GM12873 (cell line): ENCODE data around the gene ELOVL2.

Experiments
- TF ChIP-seq, protein P1 (sequence below): IDR thresholded peaks from 2 replicates; pipeline ENCODE4 v1.5.1; 2012; ENCODE audit warnings: low read depth, mild to moderate bottlenecking, moderate library complexity, low read length, control low read depth; ENCODE audit not compliant: insufficient read depth; ENCODE audit errors: missing control alignments

The ELOVL2 gene

DNA sequence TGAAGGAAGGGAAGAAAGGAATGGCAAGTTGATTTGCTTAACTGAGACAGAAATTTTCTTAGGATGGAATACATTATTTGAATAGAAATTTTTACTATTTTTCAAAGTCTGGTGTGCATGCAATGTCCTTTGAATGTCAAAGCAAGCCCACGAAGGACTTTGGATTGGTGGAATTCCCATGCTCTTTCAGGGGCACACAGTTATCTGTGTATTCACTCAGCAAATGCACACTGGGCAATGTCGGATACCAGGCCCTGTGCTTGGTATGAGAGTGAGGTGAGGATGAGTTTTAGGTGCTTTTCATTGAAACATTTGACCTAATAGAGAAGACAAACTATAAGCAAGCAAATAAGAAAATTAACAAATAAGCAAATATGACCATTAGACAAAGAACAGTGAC is 83.9 kb downstream of the ELOVL2 start:
- TF ChIP-seq, protein P1, sequence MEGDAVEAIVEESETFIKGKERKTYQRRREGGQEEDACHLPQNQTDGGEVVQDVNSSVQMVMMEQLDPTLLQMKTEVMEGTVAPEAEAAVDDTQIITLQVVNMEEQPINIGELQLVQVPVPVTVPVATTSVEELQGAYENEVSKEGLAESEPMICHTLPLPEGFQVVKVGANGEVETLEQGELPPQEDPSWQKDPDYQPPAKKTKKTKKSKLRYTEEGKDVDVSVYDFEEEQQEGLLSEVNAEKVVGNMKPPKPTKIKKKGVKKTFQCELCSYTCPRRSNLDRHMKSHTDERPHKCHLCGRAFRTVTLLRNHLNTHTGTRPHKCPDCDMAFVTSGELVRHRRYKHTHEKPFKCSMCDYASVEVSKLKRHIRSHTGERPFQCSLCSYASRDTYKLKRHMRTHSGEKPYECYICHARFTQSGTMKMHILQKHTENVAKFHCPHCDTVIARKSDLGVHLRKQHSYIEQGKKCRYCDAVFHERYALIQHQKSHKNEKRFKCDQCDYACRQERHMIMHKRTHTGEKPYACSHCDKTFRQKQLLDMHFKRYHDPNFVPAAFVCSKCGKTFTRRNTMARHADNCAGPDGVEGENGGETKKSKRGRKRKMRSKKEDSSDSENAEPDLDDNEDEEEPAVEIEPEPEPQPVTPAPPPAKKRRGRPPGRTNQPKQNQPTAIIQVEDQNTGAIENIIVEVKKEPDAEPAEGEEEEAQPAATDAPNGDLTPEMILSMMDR: no peak

DNA sequence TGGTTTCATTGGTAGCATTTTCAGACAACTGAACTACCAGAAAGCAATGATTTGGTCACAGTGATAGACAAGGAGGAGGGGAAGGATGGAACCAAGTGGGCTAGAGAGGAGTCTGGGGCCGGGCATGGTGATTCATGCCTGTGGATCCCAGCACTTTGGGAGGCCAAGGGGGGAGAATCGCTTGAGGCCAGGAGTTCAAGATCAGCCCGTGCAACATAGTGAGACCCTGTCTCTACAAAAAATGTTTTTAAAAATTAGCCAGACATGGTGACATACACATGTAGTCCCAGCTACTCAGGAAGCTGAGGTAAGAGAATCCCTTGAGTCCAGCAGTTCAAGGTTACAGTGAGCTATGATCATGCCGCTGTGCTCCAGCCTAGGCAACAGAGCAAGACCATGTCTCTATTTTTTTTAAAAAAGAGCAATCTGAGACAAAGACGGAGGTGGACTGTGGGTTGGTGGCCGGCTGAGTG is 86.7 kb downstream of the ELOVL2 start:
- TF ChIP-seq, protein P1: no peak

DNA sequence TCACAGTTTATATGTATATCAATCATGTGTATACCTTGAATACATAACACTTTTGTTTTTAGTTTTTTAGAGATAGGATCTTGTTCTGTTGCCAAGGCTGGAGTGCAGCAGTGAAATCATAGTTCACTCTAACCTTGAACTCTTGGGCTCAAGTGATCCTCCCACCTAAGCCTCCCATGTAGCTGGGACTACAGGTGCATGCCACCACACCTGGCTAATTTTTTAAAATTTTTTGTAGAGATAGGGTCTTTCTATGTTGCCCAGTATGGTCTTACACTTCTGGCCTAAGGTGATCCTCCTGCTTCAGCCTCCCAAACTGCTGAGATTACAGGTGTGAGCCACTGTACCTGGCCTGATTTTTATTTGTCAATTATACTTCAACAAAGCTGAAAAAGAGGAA is 87.3 kb downstream of the ELOVL2 start:
- TF ChIP-seq, protein P1: no peak

DNA sequence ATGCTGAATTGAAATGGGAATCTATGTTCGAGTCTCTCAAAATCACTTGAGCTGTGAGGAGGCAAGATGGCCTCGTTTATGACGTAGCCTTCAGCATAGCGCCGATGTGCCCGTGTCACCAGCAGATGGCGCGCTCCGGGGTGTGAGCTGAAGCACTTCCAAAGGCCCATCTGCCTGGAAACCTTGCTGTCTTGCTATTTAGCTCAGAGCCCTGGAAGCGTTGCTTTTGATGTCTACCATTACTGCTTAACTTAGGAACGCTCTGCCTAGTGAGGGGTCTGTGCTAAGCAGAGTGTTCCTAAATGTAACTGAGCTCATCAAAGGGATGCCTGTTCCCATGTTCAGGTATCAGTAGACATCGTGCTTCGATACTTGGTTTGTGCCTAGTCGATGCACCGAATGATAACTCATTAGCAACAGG is 89.5 kb downstream of the ELOVL2 start:
- TF ChIP-seq, protein P1: peak; percentile 97

DNA sequence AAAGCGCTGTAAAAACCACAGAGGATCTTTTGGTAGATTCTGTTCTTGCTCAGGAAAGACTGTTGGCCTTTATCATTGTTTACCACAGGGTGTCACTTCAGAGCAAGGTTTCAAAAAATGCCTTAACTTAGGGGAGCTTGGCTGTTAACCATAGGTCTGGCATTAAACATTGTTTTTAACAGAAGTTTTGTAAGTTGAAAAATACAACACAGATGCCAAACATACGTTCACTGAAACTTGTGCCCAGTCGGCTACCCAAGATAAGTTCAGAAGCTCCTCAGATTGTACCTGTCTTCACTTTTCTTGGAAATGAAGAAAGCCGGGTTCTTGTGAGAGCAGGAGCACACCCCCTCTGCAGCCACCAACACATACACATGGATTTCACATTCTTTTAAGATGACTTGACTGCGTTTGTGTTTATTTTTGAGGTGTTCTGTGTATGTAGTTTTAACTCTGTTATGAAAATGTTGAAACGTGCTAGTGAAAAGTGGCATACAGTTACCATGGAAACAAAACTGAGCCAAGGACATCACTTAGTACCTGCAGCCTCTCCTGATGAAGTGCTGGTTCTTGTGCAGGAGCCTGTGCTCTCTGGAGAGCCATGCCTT is 92.3 kb downstream of the ELOVL2 start:
- TF ChIP-seq, protein P1: peak; percentile 55

DNA sequence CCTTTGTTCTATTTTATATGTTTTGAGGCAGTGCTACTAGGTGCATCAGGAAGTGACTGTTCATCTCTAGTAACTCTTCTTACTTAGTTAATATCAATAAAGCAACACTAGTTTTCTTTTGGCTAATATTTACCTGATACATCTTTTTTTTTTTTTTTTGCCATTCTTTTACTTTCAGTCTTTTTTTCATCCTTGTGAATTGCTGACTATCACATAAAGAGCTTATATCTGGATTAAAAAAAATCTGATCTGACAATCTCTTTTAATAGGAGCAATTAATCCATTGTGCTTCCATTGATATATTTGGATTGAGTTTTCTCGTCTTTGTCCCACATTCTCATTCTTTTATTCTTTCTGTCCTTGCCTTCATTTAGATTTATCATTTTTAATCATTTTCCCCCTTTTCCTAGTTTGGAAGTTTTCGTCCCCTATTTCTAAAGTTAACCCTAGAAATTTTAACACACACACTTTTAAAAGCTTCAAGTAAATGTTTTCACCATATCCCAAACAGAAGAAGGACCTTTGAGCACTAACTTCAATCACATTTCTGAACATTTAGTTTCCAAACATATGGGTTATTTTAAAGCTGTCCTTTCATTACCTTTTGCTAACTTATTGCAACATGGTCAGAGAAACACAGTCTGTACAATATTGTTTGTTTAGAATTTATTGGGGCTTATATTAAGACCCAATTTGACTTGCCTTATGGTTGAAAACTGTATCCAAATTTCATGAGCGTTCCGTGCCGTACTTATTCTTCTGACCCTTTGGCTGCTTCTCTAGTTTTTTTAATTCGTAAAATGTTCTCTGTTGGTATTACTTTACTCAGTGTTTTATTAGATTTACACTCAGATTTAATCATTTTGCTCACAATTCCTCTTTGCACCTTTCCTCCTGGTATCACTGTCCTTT is 94.3 kb downstream of the ELOVL2 start:
- TF ChIP-seq, protein P1: no peak

DNA sequence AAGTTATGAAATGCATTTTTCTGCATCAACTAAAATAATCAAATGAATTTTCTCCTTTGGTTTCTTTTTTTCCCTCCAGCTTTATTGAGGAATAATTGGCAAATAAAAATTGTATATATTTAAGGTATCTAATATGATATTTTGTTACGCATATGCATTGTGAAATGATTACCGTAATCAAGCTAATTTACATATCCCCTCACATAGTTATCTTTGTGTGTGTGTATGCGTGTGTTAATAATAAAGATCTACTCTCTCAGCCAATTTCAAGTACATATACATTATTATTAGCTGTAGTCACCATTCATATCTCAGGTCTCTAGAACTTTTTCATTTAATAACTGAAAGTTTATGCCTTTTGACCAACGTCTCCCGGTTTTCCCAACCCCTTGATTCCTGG is 96.1 kb downstream of the ELOVL2 start:
- TF ChIP-seq, protein P1: no peak
